ENCODE measurements around the gene RPUSD1.

RPUSD1 gene

GRCh38 chr16:803754-804080, 15.5 kb upstream of the RPUSD1 start:
- no peak overlapping the region for H3K9ac ChIP-seq (ENCODE audit: low read length)
- H3K4me3 ChIP-seq (ENCODE audit: low read depth, low read length): no peak overlapping the region
- no peak overlapping the region for H3K27ac ChIP-seq (ENCODE audit: low read depth, low read length)
- peaks cover 58% of the 10 kb centered on the region for H3K27me3 ChIP-seq (ENCODE audit: control insufficient read depth, insufficient read depth, low read length)
- no peaks in the 10 kb centered on the region; the same call in 1 of the 2 replicates for H3K36me3 ChIP-seq (ENCODE audit: control insufficient read depth, insufficient read depth, low read length)
- H3K4me1 ChIP-seq (ENCODE audit: control insufficient read depth, insufficient read depth, low read length): peaks cover 13% of the 10 kb centered on the region
- H3K9me3 ChIP-seq (ENCODE audit: control insufficient read depth, insufficient read depth, low read depth, low read length): no peaks in the 10 kb centered on the region

GRCh38 chr16:802914-803753, 15.0 kb upstream of the RPUSD1 start:
- Histone ChIP-seq H3K4me1 (ENCODE audit: control insufficient read depth, insufficient read depth, low read length) (peaks cover 8% of the 10 kb centered on the region), H3K36me3 (ENCODE audit: control insufficient read depth, insufficient read depth, low read length) (no peaks in the 10 kb centered on the region; the same call in 1 of the 2 replicates), H3K9ac (ENCODE audit: low read length) (no peak overlapping the region), H3K9me3 (ENCODE audit: control insufficient read depth, insufficient read depth, low read depth, low read length) (no peaks in the 10 kb centered on the region), H3K27ac (ENCODE audit: low read depth, low read length) (no peak overlapping the region), H3K27me3 (ENCODE audit: control insufficient read depth, insufficient read depth, low read length) (peaks cover 58% of the 10 kb centered on the region), H3K4me3 (ENCODE audit: low read depth, low read length) (no peak overlapping the region)

DNA sequence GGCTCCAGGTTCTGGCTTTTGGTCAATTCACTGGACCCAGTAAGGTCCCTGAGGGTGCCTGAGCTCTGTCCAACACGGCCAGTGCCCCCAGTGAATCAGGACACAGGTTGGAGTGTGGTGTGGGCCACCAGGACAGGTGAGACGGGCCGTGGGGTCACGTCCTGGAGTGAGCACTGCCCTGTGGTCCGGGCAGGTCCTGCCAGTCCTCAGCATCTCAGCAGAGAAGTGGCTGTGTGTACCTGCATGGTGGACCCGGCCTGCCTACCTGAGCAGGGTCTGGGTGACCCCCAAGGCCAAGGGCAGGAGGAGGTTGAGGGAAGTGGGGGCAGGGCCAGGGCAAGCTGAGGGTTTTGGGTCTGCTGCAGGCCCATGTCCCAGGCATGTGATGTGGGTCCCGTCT, 14.3 kb upstream of the RPUSD1 start:
- H3K9ac ChIP-seq (ENCODE audit: low read length): no peak overlapping the region
- no peak overlapping the region for H3K27ac ChIP-seq (ENCODE audit: low read depth, low read length)
- no peaks in the 10 kb centered on the region for H3K9me3 ChIP-seq (ENCODE audit: control insufficient read depth, insufficient read depth, low read depth, low read length)
- no peak overlapping the region for H3K4me3 ChIP-seq (ENCODE audit: low read depth, low read length)
- peaks cover 8% of the 10 kb centered on the region for H3K4me1 ChIP-seq (ENCODE audit: control insufficient read depth, insufficient read depth, low read length)
- H3K27me3 ChIP-seq (ENCODE audit: control insufficient read depth, insufficient read depth, low read length): peaks cover 58% of the 10 kb centered on the region
- peaks cover 6% of the 10 kb centered on the region for H3K36me3 ChIP-seq (ENCODE audit: control insufficient read depth, insufficient read depth, low read length)

- Histone ChIP-seq H3K27ac (ENCODE audit: low read depth, low read length) (no peak overlapping the region), H3K36me3 (ENCODE audit: control insufficient read depth, insufficient read depth, low read length) (peaks cover 10% of the 10 kb centered on the region), H3K4me3 (ENCODE audit: low read depth, low read length) (no peak overlapping the region), H3K9ac (ENCODE audit: low read length) (no peak overlapping the region), H3K27me3 (ENCODE audit: control insufficient read depth, insufficient read depth, low read length) (peaks cover 58% of the 10 kb centered on the region), H3K9me3 (ENCODE audit: control insufficient read depth, insufficient read depth, low read depth, low read length) (no peaks in the 10 kb centered on the region), H3K4me1 (ENCODE audit: control insufficient read depth, insufficient read depth, low read length) (peaks cover 8% of the 10 kb centered on the region)
Observed at GRCh38 chr16:801584-802363, 13.6 kb upstream of the RPUSD1 start.

DNA sequence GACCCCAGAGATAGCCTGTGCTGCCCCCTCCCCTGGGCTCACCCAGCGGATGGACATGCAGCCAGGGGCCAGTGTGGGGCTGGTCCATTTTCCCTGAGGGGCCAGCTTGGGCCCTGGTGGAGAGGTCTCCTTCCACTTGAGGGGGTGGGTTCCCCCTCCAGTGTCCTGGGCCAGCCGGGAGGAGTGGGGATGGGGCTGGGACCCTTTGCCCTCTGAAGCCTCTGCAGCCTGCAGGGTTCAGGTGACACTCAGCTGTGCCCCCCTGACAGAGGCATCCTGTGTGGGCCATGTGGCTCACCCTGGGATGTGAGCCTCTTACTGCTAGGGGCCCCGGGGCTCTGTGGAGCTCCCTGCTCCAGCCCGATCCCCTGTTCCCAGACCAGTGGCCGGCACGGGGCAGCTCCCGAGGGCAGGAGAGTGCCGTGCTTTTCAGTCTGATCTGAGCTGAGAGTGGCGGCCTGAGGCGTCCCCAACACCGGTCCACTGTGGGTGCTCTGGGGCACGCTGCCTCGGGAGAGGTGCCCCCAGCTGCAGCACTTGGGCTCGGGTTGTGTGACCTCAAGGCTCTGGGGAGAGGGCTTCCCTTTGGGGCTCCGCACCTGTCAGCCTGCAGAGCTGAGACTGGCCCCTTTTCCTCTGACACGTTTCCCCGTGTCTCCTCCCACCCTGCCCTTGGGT, 12.8 kb upstream of the RPUSD1 start:
- Histone ChIP-seq H3K27ac (ENCODE audit: low read depth, low read length) (no peak overlapping the region), H3K9me3 (ENCODE audit: control insufficient read depth, insufficient read depth, low read depth, low read length) (no peaks in the 10 kb centered on the region), H3K9ac (ENCODE audit: low read length) (no peak overlapping the region), H3K4me1 (ENCODE audit: control insufficient read depth, insufficient read depth, low read length) (peaks cover 8% of the 10 kb centered on the region), H3K4me3 (ENCODE audit: low read depth, low read length) (peak overlapping the region; percentile 57), H3K27me3 (ENCODE audit: control insufficient read depth, insufficient read depth, low read length) (peaks cover 58% of the 10 kb centered on the region), H3K36me3 (ENCODE audit: control insufficient read depth, insufficient read depth, low read length) (peaks cover 16% of the 10 kb centered on the region)

DNA sequence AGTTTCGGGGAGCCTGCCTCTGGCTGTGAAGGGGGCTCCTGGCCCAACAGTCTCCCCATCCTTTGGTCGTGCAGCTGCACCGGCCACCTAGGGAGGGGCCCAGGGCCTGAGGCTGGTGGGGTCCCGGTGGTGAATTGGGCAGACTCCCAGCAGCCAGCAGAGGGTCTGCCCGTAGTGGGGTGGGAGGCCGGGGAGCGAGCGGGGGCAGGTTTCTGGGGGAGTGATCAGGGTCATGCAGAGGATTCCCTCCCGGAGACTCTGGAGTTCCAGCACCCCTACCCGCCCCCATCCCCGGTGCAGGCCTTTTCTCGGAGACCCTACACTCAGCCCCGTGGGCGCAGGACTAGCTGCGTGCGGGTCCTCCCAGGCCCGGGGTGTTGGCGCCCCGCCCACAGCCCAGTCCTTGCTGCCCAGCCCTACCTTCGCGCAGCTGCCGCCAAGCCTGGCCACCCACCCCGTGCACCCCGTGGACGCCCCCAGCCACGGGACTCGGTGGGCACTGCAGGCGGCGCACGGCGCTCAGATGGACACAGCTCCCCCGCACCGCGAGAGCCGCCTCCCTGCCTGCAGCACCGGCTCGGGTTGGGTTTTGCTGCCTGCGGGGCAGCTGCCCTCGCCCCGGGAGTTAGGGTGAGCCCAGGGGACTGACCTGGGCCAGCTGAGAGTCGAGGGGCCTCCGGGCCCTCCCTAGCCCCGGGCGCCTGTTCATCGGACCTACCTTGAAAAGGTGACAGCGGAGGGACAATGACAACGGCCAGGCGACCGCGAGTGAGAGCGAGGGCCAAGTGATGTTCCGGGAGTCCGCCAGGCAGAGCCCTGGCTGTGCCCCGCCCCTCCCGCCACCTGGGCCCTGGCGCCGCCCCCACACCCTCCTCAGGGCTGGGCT, 12.0 kb upstream of the RPUSD1 start, which contains the start of gene GNG13:
GNG13 (minus strand) TSS at position 787 of the 886 bp plus-strand sequence. CDS start 1,657 bp downstream, outside the sequence.
- H3K9me3 ChIP-seq (ENCODE audit: control insufficient read depth, insufficient read depth, low read depth, low read length): no peaks in the 10 kb centered on the region
- peaks cover 21% of the 10 kb centered on the region for H3K36me3 ChIP-seq (ENCODE audit: control insufficient read depth, insufficient read depth, low read length)
- peak within 1 kb of the TSS; percentile 57 for H3K4me3 ChIP-seq (ENCODE audit: low read depth, low read length)
- peak within 1 kb of the TSS; percentile 17 for H3K9ac ChIP-seq (ENCODE audit: low read length)
- no peak within 1 kb of the TSS for H3K27ac ChIP-seq (ENCODE audit: low read depth, low read length)
- peaks cover 8% of the 10 kb centered on the region for H3K4me1 ChIP-seq (ENCODE audit: control insufficient read depth, insufficient read depth, low read length)
- H3K27me3 ChIP-seq (ENCODE audit: control insufficient read depth, insufficient read depth, low read length): peaks cover 56% of the 10 kb centered on the region

GRCh38 chr16:799111-799947, 11.1 kb upstream of the RPUSD1 start:
- Histone ChIP-seq H3K36me3 (ENCODE audit: control insufficient read depth, insufficient read depth, low read length) (peaks cover 21% of the 10 kb centered on the region), H3K27me3 (ENCODE audit: control insufficient read depth, insufficient read depth, low read length) (peaks cover 47% of the 10 kb centered on the region), H3K9me3 (ENCODE audit: control insufficient read depth, insufficient read depth, low read depth, low read length) (no peaks in the 10 kb centered on the region), H3K27ac (ENCODE audit: low read depth, low read length) (no peak overlapping the region), H3K9ac (ENCODE audit: low read length) (no peak overlapping the region), H3K4me1 (ENCODE audit: control insufficient read depth, insufficient read depth, low read length) (peaks cover 8% of the 10 kb centered on the region), H3K4me3 (ENCODE audit: low read depth, low read length) (no peak overlapping the region)

GRCh38 chr16:798666-799065, 10.5 kb upstream of the RPUSD1 start:
- Histone ChIP-seq H3K4me3 (ENCODE audit: low read depth, low read length) (no peak overlapping the region), H3K9ac (ENCODE audit: low read length) (no peak overlapping the region), H3K9me3 (ENCODE audit: control insufficient read depth, insufficient read depth, low read depth, low read length) (no peaks in the 10 kb centered on the region), H3K4me1 (ENCODE audit: control insufficient read depth, insufficient read depth, low read length) (peaks cover 8% of the 10 kb centered on the region), H3K36me3 (ENCODE audit: control insufficient read depth, insufficient read depth, low read length) (peaks cover 25% of the 10 kb centered on the region), H3K27ac (ENCODE audit: low read depth, low read length) (no peak overlapping the region), H3K27me3 (ENCODE audit: control insufficient read depth, insufficient read depth, low read length) (peaks cover 42% of the 10 kb centered on the region)

- Histone ChIP-seq H3K36me3 (ENCODE audit: control insufficient read depth, insufficient read depth, low read length) (peaks cover 33% of the 10 kb centered on the region), H3K4me1 (ENCODE audit: control insufficient read depth, insufficient read depth, low read length) (peaks cover 8% of the 10 kb centered on the region), H3K4me3 (ENCODE audit: low read depth, low read length) (no peak overlapping the region), H3K27me3 (ENCODE audit: control insufficient read depth, insufficient read depth, low read length) (peaks cover 32% of the 10 kb centered on the region), H3K9me3 (ENCODE audit: control insufficient read depth, insufficient read depth, low read depth, low read length) (no peaks in the 10 kb centered on the region), H3K9ac (ENCODE audit: low read length) (no peak overlapping the region), H3K27ac (ENCODE audit: low read depth, low read length) (no peak overlapping the region)
Observed at GRCh38 chr16:797686-798085, 9.5 kb upstream of the RPUSD1 start.

DNA sequence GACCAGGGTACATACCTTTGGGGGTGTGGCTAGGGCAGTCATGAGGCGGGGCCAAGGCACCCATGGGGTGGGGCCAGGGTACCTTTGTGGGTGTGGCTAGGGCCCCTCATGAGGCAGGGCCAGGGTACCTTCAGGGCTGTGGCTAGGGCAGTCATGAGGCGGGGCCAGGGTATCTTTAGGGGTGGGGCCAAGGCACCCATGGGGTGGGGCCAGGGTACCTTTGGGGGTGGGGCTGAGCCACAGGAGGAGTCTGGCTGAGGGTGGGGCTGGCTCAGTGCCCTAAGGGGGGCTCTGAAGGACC, 8.9 kb upstream of the RPUSD1 start:
- no peak overlapping the region for H3K9ac ChIP-seq (ENCODE audit: low read length)
- H3K27me3 ChIP-seq (ENCODE audit: control insufficient read depth, insufficient read depth, low read length): peaks cover 26% of the 10 kb centered on the region
- no peaks in the 10 kb centered on the region for H3K9me3 ChIP-seq (ENCODE audit: control insufficient read depth, insufficient read depth, low read depth, low read length)
- H3K27ac ChIP-seq (ENCODE audit: low read depth, low read length): no peak overlapping the region
- peaks cover 8% of the 10 kb centered on the region for H3K4me1 ChIP-seq (ENCODE audit: control insufficient read depth, insufficient read depth, low read length)
- peaks cover 39% of the 10 kb centered on the region for H3K36me3 ChIP-seq (ENCODE audit: control insufficient read depth, insufficient read depth, low read length)
- no peak overlapping the region for H3K4me3 ChIP-seq (ENCODE audit: low read depth, low read length)

Data from HUES6 (cell line).